Bronchial epithelial cell (primary cell): Measurements from ENCODE around the gene LENEP. TPM values are rescaled to one million over a fixed set of nuclear protein-coding genes. Genes with fewer than 3 reads are reported as not detected.
A peak's percentile ranks its signal among the peaks of the same experiment; 100 is the strongest.

Experiments used
- DNase-seq: peaks from one replicate; pipeline ENCODE4 v3.0.0-alpha.2; 2010; ENCODE audit warnings: low read depth
- FAIRE-seq: peaks from 2 replicates; lab custom pipeline; 2011; peaks lifted over from hg19 to GRCh38; lab: Jason Lieb, UNC
- H3K27me3 ChIP-seq: 2 replicates; pipeline ENCODE4 v1.5.1; 2011; ENCODE audit warnings: low read length; ENCODE audit not compliant: control insufficient read depth, insufficient read depth
- H3K36me3 ChIP-seq: 2 replicates; pipeline ENCODE4 v1.5.1; 2011; ENCODE audit warnings: low read length; ENCODE audit not compliant: control insufficient read depth, insufficient read depth
- H3K4me3 ChIP-seq: 2 replicates; pipeline ENCODE4 v1.5.1; 2011; ENCODE audit warnings: mild to moderate bottlenecking, low read depth, low read length, control low read depth
- CTCF ChIP-seq: IDR thresholded peaks from 2 replicates; pipeline ENCODE4 v1.5.1; 2011; ENCODE audit warnings: mild to moderate bottlenecking, moderate library complexity, low read length, control low read depth, inconsistent platforms; ENCODE audit not compliant: insufficient read depth, severe bottlenecking
- total RNA-seq: library from RNA; depleted of rRNA; stranded (reverse); fragments of >200 nt; gene quantifications from 2 replicates; pipeline ENCODE4 v1.2.1, GENCODE V29; 2014

The LENEP gene
- total RNA-seq: 0.51 TPM in 1 of 2 replicates, not detected in the other

- no peak for FAIRE-seq
- Histone ChIP-seq H3K4me3 (no peak within 1 kb of the TSS), H3K27me3 (no peaks in the 10 kb centered on the region), H3K36me3 (peaks cover 9% of the 10 kb centered on the region)
- DNase-seq: no peak
- no peak for TF ChIP-seq CTCF
Observed at GRCh38 chr1:154993572-154994268, at the start of gene LENEP. LENEP (plus strand) TSS chr1:154993586; CDS start chr1:154993608, 22 bp downstream.

- DNase-seq (peak; percentile 22), FAIRE-seq (no peak)
- peak; percentile 96 for TF ChIP-seq CTCF
- H3K27me3 ChIP-seq: no peaks in the 10 kb centered on the region
- no peak overlapping the region for H3K4me3 ChIP-seq
- H3K36me3 ChIP-seq: no peaks in the 10 kb centered on the region
Observed at GRCh38 chr1:154943649-154944400, 49.6 kb upstream of the LENEP start.

GRCh38 chr1:154944401-154945159 lies 48.8 kb upstream of the LENEP start:
- H3K4me3 ChIP-seq: no peak overlapping the region
- H3K27me3 ChIP-seq: no peaks in the 10 kb centered on the region
- DNase-seq (no peak), FAIRE-seq (no peak)
- TF ChIP-seq CTCF: no peak
- H3K36me3 ChIP-seq: no peaks in the 10 kb centered on the region

- DNase-seq (no peak), FAIRE-seq (no peak)
- Histone ChIP-seq H3K27me3 (no peaks in the 10 kb centered on the region), H3K36me3 (no peaks in the 10 kb centered on the region), H3K4me3 (no peak overlapping the region)
- TF ChIP-seq CTCF: no peak
Observed at GRCh38 chr1:154945160-154945961, 48.0 kb upstream of the LENEP start.
